Measurements from ENCODE around the gene IFT22. TPM values are rescaled to one million over a fixed set of nuclear protein-coding genes. Genes with fewer than 3 reads are reported as not detected.

Gene IFT22
- total RNA-seq (2022), result 12.3 and 13.2 TPM in 2 replicates
- Bru-seq, nascent RNA, result percentile 40 among the genes with signal in this experiment
- percentile 61 among the genes with signal in this experiment for BruChase-seq, experiment 1, labeled RNA remaining after a 6-hour chase
- BruChase-seq, experiment 2, labeled RNA remaining after a 2-hour chase, result percentile 49 among the genes with signal in this experiment
- long read RNA-seq, transcript IFT22-201 (5 exons, 1,130 nt), result major isoform, 9 of 36 reads
- long read RNA-seq, partial matches to known transcripts, result 0 of 36 reads
- long read RNA-seq, other reads (novel, unspliced or antisense), result 21 of 36 reads

DNA sequence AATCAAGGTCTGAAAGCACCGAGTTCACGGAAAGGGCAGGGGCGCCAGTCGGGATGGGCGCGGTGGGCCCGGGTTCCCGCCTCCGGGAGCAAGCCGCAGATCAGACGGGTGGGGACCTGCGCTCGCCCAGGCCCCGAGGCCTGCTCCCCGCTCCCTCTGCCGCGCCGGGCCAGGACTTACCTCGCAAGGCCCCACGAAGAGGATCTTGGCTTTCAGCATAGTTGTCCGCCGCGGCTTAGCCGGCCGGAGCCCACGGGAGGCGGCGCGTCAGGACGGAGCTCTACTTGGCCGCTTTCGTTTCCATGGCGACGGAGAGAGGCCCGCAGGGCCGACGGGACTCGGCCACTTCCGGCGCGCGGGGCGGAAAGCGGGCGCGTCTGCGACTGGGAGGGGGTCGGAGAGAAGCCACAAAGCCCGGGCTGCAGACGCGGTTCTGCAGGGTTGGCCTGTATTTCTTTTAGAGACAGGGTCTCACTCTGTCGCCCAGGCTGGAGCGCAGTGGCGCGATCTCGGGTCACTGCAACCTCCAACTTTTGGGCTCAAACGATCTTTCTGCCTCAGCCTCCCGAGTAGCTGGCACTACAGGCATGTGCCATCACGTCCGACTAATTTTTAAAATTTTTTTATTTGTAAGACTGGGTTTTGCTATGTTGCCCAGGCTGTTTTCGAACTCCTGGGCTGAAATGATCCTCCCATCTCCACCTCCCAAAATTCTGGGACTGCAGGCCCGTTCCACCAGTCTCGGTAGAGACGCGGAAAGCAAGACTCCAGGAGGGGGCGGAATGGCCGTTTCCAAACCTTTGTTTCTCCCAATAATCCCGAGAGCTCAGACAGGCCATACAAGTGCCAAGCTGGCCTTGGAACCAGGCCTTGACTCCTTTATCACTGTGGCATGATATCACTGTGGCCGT is at the start of gene IFT22:
Gene IFT22, minus strand, starts transcription at position 322 of the 911 bp plus-strand sequence. Its CDS starts 103 bp downstream, at position 219.
- H3K4me1 Mint-ChIP-seq (ENCODE audit: low read depth, unreplicated experiment), result no peaks in the 10 kb centered on the region
- CTCF ChIA-PET, result interaction anchor here (0.6 to 1.0 kb wide), 4 partner anchors 11 to 1013 kb away, joined by 3 to 4 read pairs (median 3); no protein-coding TSS in a partner anchor
- H3K9me3 Mint-ChIP-seq (ENCODE audit: low read depth, unreplicated experiment), result no peaks in the 10 kb centered on the region
- H3K36me3 Mint-ChIP-seq (ENCODE audit: insufficient read depth, unreplicated experiment), result peaks cover 12% of the 10 kb centered on the region
- H3K4me3 Mint-ChIP-seq (ENCODE audit: low read depth, unreplicated experiment), result peak within 1 kb of the TSS; percentile 79
- peak within 1 kb of the TSS; percentile 63 for H3K27ac Mint-ChIP-seq (ENCODE audit: unreplicated experiment)
- TF ChIP-seq, protein P1, sequence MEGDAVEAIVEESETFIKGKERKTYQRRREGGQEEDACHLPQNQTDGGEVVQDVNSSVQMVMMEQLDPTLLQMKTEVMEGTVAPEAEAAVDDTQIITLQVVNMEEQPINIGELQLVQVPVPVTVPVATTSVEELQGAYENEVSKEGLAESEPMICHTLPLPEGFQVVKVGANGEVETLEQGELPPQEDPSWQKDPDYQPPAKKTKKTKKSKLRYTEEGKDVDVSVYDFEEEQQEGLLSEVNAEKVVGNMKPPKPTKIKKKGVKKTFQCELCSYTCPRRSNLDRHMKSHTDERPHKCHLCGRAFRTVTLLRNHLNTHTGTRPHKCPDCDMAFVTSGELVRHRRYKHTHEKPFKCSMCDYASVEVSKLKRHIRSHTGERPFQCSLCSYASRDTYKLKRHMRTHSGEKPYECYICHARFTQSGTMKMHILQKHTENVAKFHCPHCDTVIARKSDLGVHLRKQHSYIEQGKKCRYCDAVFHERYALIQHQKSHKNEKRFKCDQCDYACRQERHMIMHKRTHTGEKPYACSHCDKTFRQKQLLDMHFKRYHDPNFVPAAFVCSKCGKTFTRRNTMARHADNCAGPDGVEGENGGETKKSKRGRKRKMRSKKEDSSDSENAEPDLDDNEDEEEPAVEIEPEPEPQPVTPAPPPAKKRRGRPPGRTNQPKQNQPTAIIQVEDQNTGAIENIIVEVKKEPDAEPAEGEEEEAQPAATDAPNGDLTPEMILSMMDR (IDR thresholded peaks at IDR 0.05; ENCODE audit: unreplicated experiment), result peak; percentile 17
- intact Hi-C loops (cut with micrococcal nuclease; ENCODE audit: unreplicated experiment), result no loop called here
- H3K27me3 Mint-ChIP-seq (ENCODE audit: unreplicated experiment), result no peaks in the 10 kb centered on the region
- TSS peak; percentile 75 for BruUV-seq (replicated peaks)
- peak; percentile 82 for DNase-seq

DNA sequence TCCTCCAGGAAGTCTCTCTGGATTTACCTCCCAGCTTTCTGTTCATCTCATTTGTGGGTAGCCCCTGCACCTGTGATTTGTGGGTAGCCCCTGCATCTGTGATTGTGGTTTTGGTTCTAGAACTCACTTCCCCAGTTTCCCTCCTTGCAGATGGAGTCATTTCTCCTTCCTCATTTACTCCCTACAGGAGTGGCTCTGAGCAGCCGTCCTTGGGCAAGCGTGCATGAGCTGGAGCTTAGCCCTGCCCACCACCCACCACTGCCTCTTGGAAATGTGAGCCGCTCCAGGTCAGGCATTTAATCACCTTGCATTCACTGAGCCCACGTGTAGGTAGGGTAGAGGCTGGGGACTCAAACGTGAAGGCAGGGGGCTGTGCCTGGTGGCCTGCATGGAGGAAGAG is 49.2 kb upstream of the IFT22 start:
- Mint-ChIP-seq H3K9me3 (ENCODE audit: low read depth, unreplicated experiment) (peaks cover 2% of the 10 kb centered on the region), H3K36me3 (ENCODE audit: insufficient read depth, unreplicated experiment) (no peaks in the 10 kb centered on the region), H3K27ac (ENCODE audit: unreplicated experiment) (no peak overlapping the region), H3K4me1 (ENCODE audit: low read depth, unreplicated experiment) (no peaks in the 10 kb centered on the region), H3K27me3 (ENCODE audit: unreplicated experiment) (peaks cover 72% of the 10 kb centered on the region), H3K4me3 (ENCODE audit: low read depth, unreplicated experiment) (no peak overlapping the region)
- CTCF ChIA-PET, result no interaction called here
- no TSS peak for BruUV-seq (replicated peaks)
- TF ChIP-seq, protein P1 (IDR thresholded peaks at IDR 0.05; ENCODE audit: unreplicated experiment), result no peak
- intact Hi-C loops (cut with micrococcal nuclease; ENCODE audit: unreplicated experiment), result no loop called here
- no peak for DNase-seq

DNA sequence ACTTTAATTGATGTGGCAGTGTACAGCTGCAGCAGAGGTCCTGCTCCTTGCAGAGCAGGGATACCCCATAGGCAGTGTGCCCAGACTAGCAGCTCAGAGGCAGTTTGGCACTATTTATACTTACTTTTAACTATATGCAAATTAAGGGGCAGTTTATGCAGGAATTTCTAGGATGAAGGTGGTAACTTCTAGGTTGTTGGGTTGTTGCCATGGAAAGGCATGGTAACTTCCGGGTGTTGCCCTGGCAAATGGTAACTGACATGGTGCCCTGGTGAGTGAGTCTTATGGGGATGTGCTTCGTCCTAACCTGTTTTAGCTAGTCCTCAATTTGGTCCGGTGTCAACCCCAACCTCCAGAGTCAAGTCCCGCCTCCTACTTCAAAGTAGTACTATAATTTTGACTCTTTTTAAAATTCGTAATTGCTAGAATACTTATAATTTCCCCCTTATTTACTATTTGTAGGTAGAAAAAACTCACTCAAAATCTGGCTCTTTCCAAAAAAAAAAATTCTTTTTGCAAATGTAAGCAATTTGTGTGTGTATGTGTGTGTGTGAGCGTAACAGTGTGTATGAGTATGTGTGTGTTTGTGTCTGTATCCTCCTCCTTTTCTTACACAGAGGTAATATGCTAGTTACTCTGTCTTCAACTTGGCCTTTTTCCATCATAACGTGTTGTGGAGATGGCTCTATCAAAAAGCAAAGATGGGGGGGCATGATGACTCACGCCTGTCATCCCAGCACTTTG is 47.0 kb upstream of the IFT22 start:
- H3K9me3 Mint-ChIP-seq (ENCODE audit: low read depth, unreplicated experiment), result peaks cover 2% of the 10 kb centered on the region
- H3K4me1 Mint-ChIP-seq (ENCODE audit: low read depth, unreplicated experiment), result no peaks in the 10 kb centered on the region
- BruUV-seq (replicated peaks), result no TSS peak
- H3K27ac Mint-ChIP-seq (ENCODE audit: unreplicated experiment), result no peak overlapping the region
- CTCF ChIA-PET, result interaction anchor here (0.7 kb wide), 1 partner anchor 343 kb away, joined by 4 read pairs; no protein-coding TSS in a partner anchor
- no peak overlapping the region for H3K4me3 Mint-ChIP-seq (ENCODE audit: low read depth, unreplicated experiment)
- no peaks in the 10 kb centered on the region for H3K36me3 Mint-ChIP-seq (ENCODE audit: insufficient read depth, unreplicated experiment)
- H3K27me3 Mint-ChIP-seq (ENCODE audit: unreplicated experiment), result peaks cover 64% of the 10 kb centered on the region
- TF ChIP-seq, protein P1 (IDR thresholded peaks at IDR 0.05; ENCODE audit: unreplicated experiment), result no peak
- DNase-seq, result no peak
- intact Hi-C loops (cut with micrococcal nuclease; ENCODE audit: unreplicated experiment), result no loop called here

DNA sequence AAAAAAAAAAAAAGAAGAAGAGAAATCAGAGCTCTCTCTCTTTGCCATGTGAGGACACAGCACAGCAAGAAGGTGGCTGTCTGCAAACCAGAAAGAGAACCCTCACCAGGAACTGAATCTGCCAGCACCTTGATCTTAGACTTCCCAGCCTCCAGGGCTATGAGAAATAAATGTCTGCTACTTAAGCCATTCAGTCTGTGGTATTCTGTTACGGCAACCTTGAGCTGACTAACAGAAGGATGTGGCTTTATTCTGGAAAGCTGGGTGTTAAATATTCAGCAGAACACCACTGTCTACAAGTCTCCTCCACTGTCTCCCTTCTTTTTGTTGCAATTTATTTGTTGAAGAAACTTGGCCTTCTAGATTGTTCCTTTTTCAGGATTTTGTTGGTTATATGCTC is 46.1 kb upstream of the IFT22 start:
- H3K4me1 Mint-ChIP-seq (ENCODE audit: low read depth, unreplicated experiment), result no peaks in the 10 kb centered on the region
- TF ChIP-seq, protein P1 (IDR thresholded peaks at IDR 0.05; ENCODE audit: unreplicated experiment), result no peak
- BruUV-seq (replicated peaks), result no TSS peak
- H3K27me3 Mint-ChIP-seq (ENCODE audit: unreplicated experiment), result peaks cover 55% of the 10 kb centered on the region
- DNase-seq, result no peak
- intact Hi-C loops (cut with micrococcal nuclease; ENCODE audit: unreplicated experiment), result no loop called here
- H3K36me3 Mint-ChIP-seq (ENCODE audit: insufficient read depth, unreplicated experiment), result no peaks in the 10 kb centered on the region
- peaks cover 2% of the 10 kb centered on the region for H3K9me3 Mint-ChIP-seq (ENCODE audit: low read depth, unreplicated experiment)
- no peak overlapping the region for H3K27ac Mint-ChIP-seq (ENCODE audit: unreplicated experiment)
- CTCF ChIA-PET, result interaction anchor here (0.8 kb wide), 1 partner anchor 906 kb away, joined by 3 read pairs; no protein-coding TSS in a partner anchor
- H3K4me3 Mint-ChIP-seq (ENCODE audit: low read depth, unreplicated experiment), result no peak overlapping the region

All from Calu3 (cell line).